Endodermal cell (in vitro differentiated cells): Measurements from ENCODE around the gene RNF145. TPM values are rescaled to one million over a fixed set of nuclear protein-coding genes. Genes with fewer than 3 reads are reported as not detected.
A peak's percentile ranks its signal among the peaks of the same experiment; 100 is the strongest.
"Not testable (repeated sequence)": the region's sequence is repeated elsewhere in the genome, so short reads cannot be mapped to it uniquely, and the experiment has no call there.

Source experiments
- DNase-seq: peaks from one replicate; pipeline ENCODE4 v3.0.0-alpha.2; 2017
- H3K27ac ChIP-seq: 2 replicates; pipeline ENCODE4 v1.5.1; 2013; ENCODE audit warnings: mild to moderate bottlenecking, low read depth, low read length, moderate library complexity
- H3K27me3 ChIP-seq: 2 replicates; pipeline ENCODE4 v1.6.1; 2013; ENCODE audit warnings: mild to moderate bottlenecking, low read length, moderate library complexity; ENCODE audit not compliant: insufficient read depth, control insufficient read depth, poor library complexity, severe bottlenecking
- H3K36me3 ChIP-seq: 2 replicates; pipeline ENCODE4 v1.7.0; 2013; ENCODE audit warnings: mild to moderate bottlenecking, low read length, moderate library complexity; ENCODE audit not compliant: control insufficient read depth, insufficient read depth
- H3K4me1 ChIP-seq: one replicate; pipeline ENCODE4 v1.7.0; 2013; ENCODE audit warnings: low read length; ENCODE audit not compliant: control insufficient read depth, insufficient read depth
- H3K4me3 ChIP-seq: 2 replicates; pipeline ENCODE4 v1.5.1; 2013; ENCODE audit warnings: mild to moderate bottlenecking, low read length, moderate library complexity
- H3K9ac ChIP-seq: 2 replicates; pipeline ENCODE4 v1.6.1; 2013; ENCODE audit warnings: mild to moderate bottlenecking, low read length, moderate library complexity; ENCODE audit not compliant: poor library complexity, severe bottlenecking; ENCODE audit errors: extremely low read depth
- H3K9me3 ChIP-seq: 2 replicates; pipeline ENCODE4 v1.6.1; 2013; ENCODE audit warnings: mild to moderate bottlenecking, low read length, moderate library complexity; ENCODE audit not compliant: control insufficient read depth
- H3K27ac Mint-ChIP-seq: 2 replicates; pipeline ENCODE4 v1.8.0; 2020; ENCODE audit warnings: mixed read lengths
- H3K27me3 Mint-ChIP-seq: 2 replicates; pipeline ENCODE4 v1.8.0; 2021; ENCODE audit warnings: mild to moderate bottlenecking, mixed read lengths; ENCODE audit not compliant: insufficient read depth
- H3K36me3 Mint-ChIP-seq: 2 replicates; pipeline ENCODE4 v1.8.0; 2020; ENCODE audit warnings: low read depth, mixed read lengths
- H3K4me1 Mint-ChIP-seq: 2 replicates; pipeline ENCODE4 v1.8.0; 2020; ENCODE audit warnings: mixed read lengths
- H3K4me3 Mint-ChIP-seq: 2 replicates; pipeline ENCODE4 v1.8.0; 2020; ENCODE audit warnings: mild to moderate bottlenecking, moderate library complexity, mixed read lengths
- H3K9me3 Mint-ChIP-seq: 2 replicates; pipeline ENCODE4 v1.8.0; 2020; ENCODE audit warnings: mild to moderate bottlenecking, mixed read lengths
- CTCF ChIP-seq: fragments of 200-600 bp; sonication (generic); conservative IDR thresholded peaks from 2 replicates; pipeline ENCODE4 v1.5.0; 2021; ENCODE audit warnings: antibody characterized with exemption, mild to moderate bottlenecking
- WGBS, 2 experiments: methylation state at CpG; one replicate each; pipeline versions ENCODE4 v1.1.5 to v1.1.7; 2013; ENCODE audit warnings: missing lambda C conversion rate in 2 of 2, mixed read lengths in 1 of 2; ENCODE audit not compliant: insufficient coverage in 1 of 2, insufficient read length in 1 of 2; 5-methylcytosine and 5-hydroxymethylcytosine counted together
- total RNA-seq, 2 donors: library from RNA; stranded (reverse); fragmentation: NEBNext Ultra II Directional in 1 of 2; extraction: Animal tissue kit (Norgen Biotek cat#: 25700) in 1 of 2; gene quantifications; 2 replicates in 1 of 2; 3 replicates in 1 of 2; pipeline ENCODE4 v1.2.1, GENCODE V29; 2021

The RNF145 gene
- total RNA-seq, 2 donors from 2014 or later, result 50.2 to 50.4 TPM

DNA sequence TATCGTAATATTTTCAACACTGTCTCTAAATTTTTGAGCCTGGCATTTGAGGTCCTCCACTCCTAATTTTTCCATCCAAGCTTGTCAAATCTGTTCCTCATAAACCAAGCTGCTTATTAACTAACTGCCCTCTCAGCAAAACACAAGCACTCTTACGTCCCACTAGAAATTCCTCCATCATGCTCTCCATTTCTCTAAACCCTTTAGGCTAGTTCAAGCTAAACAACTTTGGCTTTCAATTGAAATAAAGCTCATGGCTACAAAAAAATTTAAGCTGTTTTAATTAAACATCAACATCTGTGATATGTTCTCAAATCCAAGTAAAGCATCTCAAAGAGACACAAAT lies 45.7 kb downstream of the RNF145 start:
- Mint-ChIP-seq H3K4me1 (peaks cover 7% of the 10 kb centered on the region), H3K27ac (peak overlapping the region; percentile 9), H3K4me3 (no peak overlapping the region), H3K9me3 (no peaks in the 10 kb centered on the region), H3K27me3 (no peaks in the 10 kb centered on the region), H3K36me3 (peaks cover 20% of the 10 kb centered on the region)
- 93 to 95% methylated on average over 2 of the region's 2 CpGs for WGBS, 2 experiments
- DNase-seq, result no peak
- no peak overlapping the region for H3K27ac ChIP-seq
- TF ChIP-seq CTCF, result no peak
- peaks cover 52% of the 10 kb centered on the region for H3K36me3 ChIP-seq
- no peaks in the 10 kb centered on the region for H3K4me1 ChIP-seq
- H3K27me3 ChIP-seq, result no peaks in the 10 kb centered on the region
- H3K9ac ChIP-seq, result no peak overlapping the region
- no peak overlapping the region for H3K4me3 ChIP-seq
- H3K9me3 ChIP-seq, result no peaks in the 10 kb centered on the region

DNA sequence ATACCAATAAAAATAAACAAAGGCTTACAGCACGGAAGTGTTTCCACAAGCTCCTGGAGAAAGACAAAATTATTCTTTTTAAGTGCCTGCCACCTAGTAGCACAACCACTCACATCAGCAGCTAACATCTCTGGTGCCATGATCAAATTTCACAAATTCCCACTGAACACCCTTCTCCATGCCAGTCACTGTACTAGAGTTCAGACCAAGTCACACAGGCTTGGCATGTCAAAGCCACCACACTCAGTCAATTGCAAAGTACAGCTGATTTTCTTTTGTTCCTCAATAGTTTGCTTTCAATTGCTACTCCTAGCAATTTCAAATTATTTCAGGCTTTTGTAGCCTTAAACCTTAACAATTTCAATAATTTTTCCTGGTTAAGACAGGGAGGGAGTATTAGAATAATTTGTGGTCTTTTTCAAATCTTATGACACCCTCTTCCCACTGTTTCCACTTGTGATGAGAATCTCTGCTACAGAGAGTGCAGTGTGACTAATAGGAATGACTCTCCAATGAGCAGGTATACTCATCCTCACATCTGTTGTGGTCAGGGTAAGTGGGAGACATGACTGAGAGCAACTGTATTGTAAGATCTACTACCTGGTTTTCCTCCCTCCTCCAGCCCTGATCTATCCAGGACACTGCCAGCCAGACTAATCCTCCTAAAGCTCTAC lies 46.2 kb downstream of the RNF145 start:
- WGBS, 2 experiments, result 97 to 100% methylated on average over 1 of the region's 1 CpG
- H3K27ac Mint-ChIP-seq, result peak overlapping the region; percentile 9
- Histone ChIP-seq H3K27ac (no peak overlapping the region), H3K36me3 (peaks cover 49% of the 10 kb centered on the region), H3K4me1 (no peaks in the 10 kb centered on the region), H3K9ac (no peak overlapping the region), H3K4me3 (no peak overlapping the region), H3K9me3 (no peaks in the 10 kb centered on the region), H3K27me3 (no peaks in the 10 kb centered on the region)
- no peak for DNase-seq
- no peak for TF ChIP-seq CTCF
- no peaks in the 10 kb centered on the region for H3K9me3 Mint-ChIP-seq
- H3K27me3 Mint-ChIP-seq, result no peaks in the 10 kb centered on the region
- no peak overlapping the region for H3K4me3 Mint-ChIP-seq
- H3K4me1 Mint-ChIP-seq, result peaks cover 7% of the 10 kb centered on the region
- H3K36me3 Mint-ChIP-seq, result peaks cover 21% of the 10 kb centered on the region

DNA sequence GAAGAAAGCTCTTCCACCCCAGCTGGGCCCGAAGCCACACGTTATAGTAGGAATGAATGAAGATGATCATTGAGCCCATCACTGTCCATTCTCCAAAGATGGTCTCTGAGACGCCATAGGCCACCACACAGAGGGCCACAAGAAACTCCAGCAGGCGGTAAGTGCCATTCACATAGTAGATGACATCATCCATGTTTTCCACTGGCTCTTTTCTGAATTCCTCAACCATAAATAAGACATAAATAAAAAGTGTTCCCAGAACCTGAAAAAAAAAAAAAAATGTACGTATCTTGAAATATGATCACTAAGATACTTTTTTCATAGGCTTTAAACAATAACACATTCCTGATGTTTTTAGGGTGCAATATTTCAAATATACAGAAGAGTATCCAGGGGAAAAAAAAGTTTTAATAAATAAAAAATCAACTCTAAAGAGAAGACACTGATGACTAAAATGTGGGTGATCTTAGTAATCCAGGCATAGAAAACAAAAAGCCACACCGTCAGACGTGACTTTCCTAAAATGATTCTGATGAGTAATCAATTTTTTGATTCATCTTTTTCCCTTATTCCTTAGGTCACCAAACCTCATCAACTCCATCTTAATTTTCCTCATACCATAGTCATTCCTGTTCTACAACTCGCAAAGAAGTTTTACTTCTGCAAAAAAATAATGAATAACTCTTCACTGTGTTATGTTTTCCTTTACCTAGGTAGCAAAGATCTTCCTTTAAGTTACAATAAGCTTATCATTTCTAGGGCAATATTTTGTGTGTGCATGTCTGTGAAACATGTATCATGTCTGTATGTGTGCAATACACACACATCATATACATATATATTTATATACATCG lies 47.8 kb downstream of the RNF145 start:
- H3K4me3 Mint-ChIP-seq, result no peak overlapping the region
- Histone ChIP-seq H3K4me1 (no peaks in the 10 kb centered on the region), H3K9ac (no peak overlapping the region), H3K27ac (no peak overlapping the region), H3K4me3 (no peak overlapping the region), H3K27me3 (no peaks in the 10 kb centered on the region), H3K9me3 (no peaks in the 10 kb centered on the region), H3K36me3 (peaks cover 51% of the 10 kb centered on the region)
- H3K9me3 Mint-ChIP-seq, result no peaks in the 10 kb centered on the region
- H3K4me1 Mint-ChIP-seq, result peaks cover 7% of the 10 kb centered on the region
- WGBS, 2 experiments, result 92 to 100% methylated on average over 2 to 8 of the region's 9 CpGs
- no peak for TF ChIP-seq CTCF
- H3K36me3 Mint-ChIP-seq, result peaks cover 23% of the 10 kb centered on the region
- no peak overlapping the region for H3K27ac Mint-ChIP-seq
- no peaks in the 10 kb centered on the region for H3K27me3 Mint-ChIP-seq
- no peak for DNase-seq

DNA sequence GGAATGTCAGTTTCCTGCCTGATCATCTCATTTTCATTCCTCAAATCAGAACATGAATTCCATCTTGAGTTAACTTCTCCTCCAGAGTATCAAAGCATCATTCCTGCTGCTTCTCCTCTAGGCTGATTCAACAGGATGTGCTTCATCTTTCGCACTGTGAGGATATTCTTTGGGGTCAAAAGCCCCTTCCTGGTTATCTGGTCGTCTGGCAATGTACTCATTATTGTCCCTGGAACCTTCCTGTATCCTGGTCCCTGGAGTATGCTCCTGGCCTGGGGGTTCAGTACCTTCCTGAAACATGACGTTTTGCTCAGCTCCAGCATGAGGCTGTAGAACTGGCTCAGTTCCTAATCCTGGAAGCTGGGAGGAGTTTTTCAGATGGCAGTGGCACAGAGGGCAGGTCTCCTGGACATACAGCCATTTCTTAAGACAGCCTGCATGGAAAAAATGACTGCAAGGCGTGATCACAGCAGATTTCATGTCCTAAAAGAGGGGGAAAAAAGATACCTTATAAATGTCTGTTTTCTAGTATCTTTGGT lies 50.7 kb downstream of the RNF145 start:
- not testable (repeated sequence) for H3K4me3 Mint-ChIP-seq, H3K27me3 Mint-ChIP-seq, H3K4me3 ChIP-seq, H3K27me3 ChIP-seq, DNase-seq, H3K4me1 ChIP-seq, H3K9me3 Mint-ChIP-seq, H3K4me1 Mint-ChIP-seq, H3K9ac ChIP-seq, H3K27ac Mint-ChIP-seq, H3K9me3 ChIP-seq, H3K27ac ChIP-seq
- H3K36me3 Mint-ChIP-seq, result peaks cover 23% of the 10 kb centered on the region
- WGBS, 2 experiments, result 89 to 96% methylated on average over 3 to 4 of the region's 4 CpGs
- H3K36me3 ChIP-seq, result peaks cover 57% of the 10 kb centered on the region
